Loucy (cell line): ENCODE measurements around the gene TADA3.

Experiments
- CTCF ChIP-seq: fragments of 200-600 bp; sonication (generic); conservative IDR thresholded peaks from 2 replicates; pipeline ENCODE4 v1.5.1; 2014; ENCODE audit warnings: mild to moderate bottlenecking, antibody characterized with exemption, low read length
- EZH2phosphoT487 ChIP-seq: fragments of 200-600 bp; IDR thresholded peaks from 2 replicates; pipeline ENCODE4 v1.6.1; 2018; ENCODE audit warnings: antibody characterized with exemption, mild to moderate bottlenecking, moderate library complexity, borderline replicate concordance

- TF ChIP-seq CTCF = no peak
- TF ChIP-seq EZH2phosphoT487 = no peak
Observed at GRCh38 chr3:9765865-9766264, 26.4 kb downstream of the TADA3 start.
